Measurements from ENCODE around the gene PNKD.
A peak's percentile ranks its signal among the peaks of the same experiment; 100 is the strongest.

PNKD gene

GRCh38 chr2:218369330-218369729 is 99.0 kb downstream of the PNKD start:
- Mint-ChIP-seq H3K4me1 (peaks cover 8% of the 10 kb centered on the region), H3K27me3 (ENCODE audit: low read depth) (peaks cover 7% of the 10 kb centered on the region), H3K36me3 (ENCODE audit: low read depth) (no peaks in the 10 kb centered on the region), H3K9me3 (no peaks in the 10 kb centered on the region), H3K27ac (peak overlapping the region; percentile 87 to 97 (median 88)), H3K4me3 (peak overlapping the region; percentile 77 to 86 (median 84))
- no peak for TF ChIP-seq CTCF (IDR thresholded peaks at IDR 0.05; ENCODE audit: unreplicated experiment in 3 of 3)

GRCh38 chr2:218370410-218371063 is 100.2 kb downstream of the PNKD start:
- no peak overlapping the region for H3K4me3 Mint-ChIP-seq
- no peaks in the 10 kb centered on the region for H3K36me3 Mint-ChIP-seq (ENCODE audit: low read depth)
- no peak for TF ChIP-seq CTCF (IDR thresholded peaks at IDR 0.05; ENCODE audit: unreplicated experiment in 3 of 3)
- no peaks in the 10 kb centered on the region for H3K9me3 Mint-ChIP-seq
- H3K27ac Mint-ChIP-seq: peak overlapping the region in 2 of 3 experiments; percentile 0 to 22
- peaks cover 12% of the 10 kb centered on the region for H3K27me3 Mint-ChIP-seq (ENCODE audit: low read depth)
- peaks cover 15% of the 10 kb centered on the region for H3K4me1 Mint-ChIP-seq

- H3K4me1 Mint-ChIP-seq: peaks cover 15% of the 10 kb centered on the region
- peak overlapping the region in 1 of 3 experiments; percentile 52 for H3K27ac Mint-ChIP-seq
Measured at GRCh38 chr2:218371983-218372350, 101.6 kb downstream of the PNKD start.

GRCh38 chr2:218374795-218375194 is 104.5 kb downstream of the PNKD start:
- Mint-ChIP-seq H3K27ac (peak overlapping the region; percentile 89 to 94 (median 91)), H3K4me1 (peaks cover 7% of the 10 kb centered on the region), H3K4me3 (no peak overlapping the region), H3K27me3 (ENCODE audit: low read depth) (peaks cover 8% of the 10 kb centered on the region), H3K36me3 (ENCODE audit: low read depth) (no peaks in the 10 kb centered on the region), H3K9me3 (no peaks in the 10 kb centered on the region)
- TF ChIP-seq CTCF (IDR thresholded peaks at IDR 0.05; ENCODE audit: unreplicated experiment in 3 of 3): no peak

More at GRCh38 chr2:218371983-218372350, 101.6 kb downstream of the PNKD start:
- peaks cover 12% of the 10 kb centered on the region for H3K27me3 Mint-ChIP-seq (ENCODE audit: low read depth)
- H3K9me3 Mint-ChIP-seq: no peaks in the 10 kb centered on the region
- H3K36me3 Mint-ChIP-seq (ENCODE audit: low read depth): no peaks in the 10 kb centered on the region
- TF ChIP-seq CTCF (IDR thresholded peaks at IDR 0.05; ENCODE audit: unreplicated experiment in 3 of 3): no peak
- no peak overlapping the region for H3K4me3 Mint-ChIP-seq

- TF ChIP-seq CTCF (IDR thresholded peaks at IDR 0.05; ENCODE audit: unreplicated experiment in 3 of 3): no peak
- Mint-ChIP-seq H3K27me3 (ENCODE audit: low read depth) (peaks cover 12% of the 10 kb centered on the region), H3K4me3 (no peak overlapping the region)
Measured at GRCh38 chr2:218375212-218375611, 104.9 kb downstream of the PNKD start.

GRCh38 chr2:218378053-218378452 is 107.7 kb downstream of the PNKD start:
- H3K4me1 Mint-ChIP-seq: peaks cover 7% of the 10 kb centered on the region
- H3K36me3 Mint-ChIP-seq (ENCODE audit: low read depth): no peaks in the 10 kb centered on the region
- peaks cover 15% of the 10 kb centered on the region for H3K27me3 Mint-ChIP-seq (ENCODE audit: low read depth)
- no peak for TF ChIP-seq CTCF (IDR thresholded peaks at IDR 0.05; ENCODE audit: unreplicated experiment in 3 of 3)
- H3K27ac Mint-ChIP-seq: peak overlapping the region in 1 of 3 experiments; percentile 66
- H3K9me3 Mint-ChIP-seq: no peaks in the 10 kb centered on the region
- H3K4me3 Mint-ChIP-seq: no peak overlapping the region

More at GRCh38 chr2:218375212-218375611, 104.9 kb downstream of the PNKD start:
- H3K9me3 Mint-ChIP-seq: no peaks in the 10 kb centered on the region
- H3K4me1 Mint-ChIP-seq: peaks cover 7% of the 10 kb centered on the region
- peak overlapping the region; percentile 89 to 94 (median 91) for H3K27ac Mint-ChIP-seq
- H3K36me3 Mint-ChIP-seq (ENCODE audit: low read depth): no peaks in the 10 kb centered on the region

Data from nephron (organoid).